Lower leg skin (tissue), 3 donors: ENCODE results near the gene PFDN2.

Experiments
- POLR2A ChIP-seq, 2 donors: fragments of 450-650 bp; IDR thresholded peaks; one replicate each; pipeline ENCODE4 v1.6.1; 2016 to 2017; ENCODE audit warnings: antibody characterized with exemption in 2 of 2, mild to moderate bottlenecking in 1 of 2, moderate library complexity in 1 of 2
- TF ChIP-seq, protein P1 (sequence below), 3 donors: fragments of 450-650 bp; IDR thresholded peaks; one replicate each; pipeline ENCODE4 v1.5.1; 2016; ENCODE audit warnings: antibody characterized with exemption in 3 of 3, mild to moderate bottlenecking in 3 of 3, moderate library complexity in 2 of 3

DNA sequence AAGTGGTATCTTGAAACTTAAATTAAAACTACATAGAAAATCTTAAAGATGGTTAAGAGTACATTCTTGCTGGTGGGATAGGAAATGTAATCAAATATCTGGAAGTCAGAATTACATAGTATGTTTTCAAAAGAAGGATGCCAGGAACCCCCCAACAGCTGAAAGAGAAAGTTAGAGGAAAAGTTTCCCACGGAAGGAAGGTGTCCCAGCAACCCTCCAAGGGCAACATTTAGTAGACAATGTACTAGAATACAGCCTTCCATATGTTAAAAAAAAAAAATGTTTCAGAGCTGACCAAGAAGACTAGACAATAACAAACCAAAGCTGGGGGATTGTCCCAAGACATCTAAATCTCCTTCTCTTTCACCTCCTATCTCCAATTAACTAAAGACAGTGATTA lies 12.4 kb upstream of the PFDN2 start:
- TF ChIP-seq, protein P1, sequence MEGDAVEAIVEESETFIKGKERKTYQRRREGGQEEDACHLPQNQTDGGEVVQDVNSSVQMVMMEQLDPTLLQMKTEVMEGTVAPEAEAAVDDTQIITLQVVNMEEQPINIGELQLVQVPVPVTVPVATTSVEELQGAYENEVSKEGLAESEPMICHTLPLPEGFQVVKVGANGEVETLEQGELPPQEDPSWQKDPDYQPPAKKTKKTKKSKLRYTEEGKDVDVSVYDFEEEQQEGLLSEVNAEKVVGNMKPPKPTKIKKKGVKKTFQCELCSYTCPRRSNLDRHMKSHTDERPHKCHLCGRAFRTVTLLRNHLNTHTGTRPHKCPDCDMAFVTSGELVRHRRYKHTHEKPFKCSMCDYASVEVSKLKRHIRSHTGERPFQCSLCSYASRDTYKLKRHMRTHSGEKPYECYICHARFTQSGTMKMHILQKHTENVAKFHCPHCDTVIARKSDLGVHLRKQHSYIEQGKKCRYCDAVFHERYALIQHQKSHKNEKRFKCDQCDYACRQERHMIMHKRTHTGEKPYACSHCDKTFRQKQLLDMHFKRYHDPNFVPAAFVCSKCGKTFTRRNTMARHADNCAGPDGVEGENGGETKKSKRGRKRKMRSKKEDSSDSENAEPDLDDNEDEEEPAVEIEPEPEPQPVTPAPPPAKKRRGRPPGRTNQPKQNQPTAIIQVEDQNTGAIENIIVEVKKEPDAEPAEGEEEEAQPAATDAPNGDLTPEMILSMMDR (IDR thresholded peaks at IDR 0.05): no peak
- TF ChIP-seq POLR2A (IDR thresholded peaks at IDR 0.05): no peak
